ENCODE data around the gene PLA2G2C.

PLA2G2C gene

GRCh38 chr1:20143734-20144565 lies 42.4 kb downstream of the PLA2G2C start:
- no peak for DNase-seq (ENCODE audit: extremely low read depth, insufficient read length)
- TF ChIP-seq CTCF (IDR thresholded peaks at IDR 0.05; ENCODE audit: insufficient read depth, low read length, poor library complexity, severe bottlenecking), result no peak
- no peaks in the 10 kb centered on the region; the same call in 1 of the 2 replicates for H3K27me3 ChIP-seq (replicated peaks; ENCODE audit: control insufficient read depth, insufficient read depth, low read length)
- no peak overlapping the region for H3K4me3 ChIP-seq (replicated peaks; ENCODE audit: low read depth, low read length)
- H3K36me3 ChIP-seq (ENCODE audit: control insufficient read depth, insufficient read depth, low read length), result no peaks in the 10 kb centered on the region

GRCh38 chr1:20143318-20143717 lies 43.0 kb downstream of the PLA2G2C start:
- H3K36me3 ChIP-seq (ENCODE audit: control insufficient read depth, insufficient read depth, low read length), result no peaks in the 10 kb centered on the region
- H3K27me3 ChIP-seq (replicated peaks; ENCODE audit: control insufficient read depth, insufficient read depth, low read length), result no peaks in the 10 kb centered on the region; the same call in 1 of the 2 replicates
- no peak overlapping the region for H3K4me3 ChIP-seq (replicated peaks; ENCODE audit: low read depth, low read length)
- no peak for TF ChIP-seq CTCF (IDR thresholded peaks at IDR 0.05; ENCODE audit: insufficient read depth, low read length, poor library complexity, severe bottlenecking)
- DNase-seq (ENCODE audit: extremely low read depth, insufficient read length), result no peak

- no peaks in the 10 kb centered on the region for H3K36me3 ChIP-seq (ENCODE audit: control insufficient read depth, insufficient read depth, low read length)
- TF ChIP-seq CTCF (IDR thresholded peaks at IDR 0.05; ENCODE audit: insufficient read depth, low read length, poor library complexity, severe bottlenecking), result no peak
- H3K4me3 ChIP-seq (replicated peaks; ENCODE audit: low read depth, low read length), result no peak overlapping the region
- no peaks in the 10 kb centered on the region; the same call in 1 of the 2 replicates for H3K27me3 ChIP-seq (replicated peaks; ENCODE audit: control insufficient read depth, insufficient read depth, low read length)
- DNase-seq (ENCODE audit: extremely low read depth, insufficient read length), result no peak
Measured at GRCh38 chr1:20142001-20142710, 44.2 kb downstream of the PLA2G2C start.

GRCh38 chr1:20141466-20141865 lies 44.9 kb downstream of the PLA2G2C start:
- DNase-seq (ENCODE audit: extremely low read depth, insufficient read length), result no peak

GRCh38 chr1:20141001-20141400 lies 45.3 kb downstream of the PLA2G2C start:
- DNase-seq (ENCODE audit: extremely low read depth, insufficient read length), result no peak
- no peaks in the 10 kb centered on the region for H3K36me3 ChIP-seq (ENCODE audit: control insufficient read depth, insufficient read depth, low read length)
- H3K4me3 ChIP-seq (replicated peaks; ENCODE audit: low read depth, low read length), result no peak overlapping the region
- H3K27me3 ChIP-seq (replicated peaks; ENCODE audit: control insufficient read depth, insufficient read depth, low read length), result no peaks in the 10 kb centered on the region; the same call in 1 of the 2 replicates
- TF ChIP-seq CTCF (IDR thresholded peaks at IDR 0.05; ENCODE audit: insufficient read depth, low read length, poor library complexity, severe bottlenecking), result no peak

More at GRCh38 chr1:20141466-20141865, 44.9 kb downstream of the PLA2G2C start:
- no peaks in the 10 kb centered on the region for H3K36me3 ChIP-seq (ENCODE audit: control insufficient read depth, insufficient read depth, low read length)
- no peak overlapping the region for H3K4me3 ChIP-seq (replicated peaks; ENCODE audit: low read depth, low read length)
- no peak for TF ChIP-seq CTCF (IDR thresholded peaks at IDR 0.05; ENCODE audit: insufficient read depth, low read length, poor library complexity, severe bottlenecking)
- no peaks in the 10 kb centered on the region; the same call in 1 of the 2 replicates for H3K27me3 ChIP-seq (replicated peaks; ENCODE audit: control insufficient read depth, insufficient read depth, low read length)
